GM18517 (cell line): Measurements from ENCODE around the gene PIEZO2.
"Not testable (repeated sequence)": the region's sequence is repeated elsewhere in the genome, so short reads cannot be mapped to it uniquely, and the experiment has no call there.

Experiments used
- ATAC-seq: cut with Tn5 transposase; IDR thresholded peaks from one replicate; pipeline ENCODE4 v1.9.1; 2021; ENCODE audit warnings: mild to moderate bottlenecking, moderate library complexity; ENCODE audit not compliant: unreplicated experiment

Gene PIEZO2

DNA sequence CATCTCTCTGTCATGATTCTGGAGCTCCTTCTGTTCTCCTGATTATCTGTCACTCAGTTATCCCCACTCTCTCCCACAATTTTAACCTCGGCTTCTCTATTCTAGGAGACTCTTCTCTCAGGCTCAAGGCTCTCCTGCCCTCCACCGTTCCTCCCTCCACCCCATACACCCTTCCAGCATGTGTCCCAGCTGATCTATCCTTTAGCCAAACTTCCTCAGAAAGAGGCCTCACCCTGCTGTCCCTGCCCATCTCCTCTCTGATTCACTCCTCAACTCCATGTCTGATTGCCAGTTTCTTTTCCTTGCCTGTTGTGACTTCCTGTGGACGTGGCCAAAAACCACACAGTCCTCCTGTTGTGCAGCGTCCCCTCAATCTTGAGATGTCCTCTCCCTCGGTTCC, 505.4 kb downstream of the PIEZO2 start:
- ATAC-seq: not testable (repeated sequence)

DNA sequence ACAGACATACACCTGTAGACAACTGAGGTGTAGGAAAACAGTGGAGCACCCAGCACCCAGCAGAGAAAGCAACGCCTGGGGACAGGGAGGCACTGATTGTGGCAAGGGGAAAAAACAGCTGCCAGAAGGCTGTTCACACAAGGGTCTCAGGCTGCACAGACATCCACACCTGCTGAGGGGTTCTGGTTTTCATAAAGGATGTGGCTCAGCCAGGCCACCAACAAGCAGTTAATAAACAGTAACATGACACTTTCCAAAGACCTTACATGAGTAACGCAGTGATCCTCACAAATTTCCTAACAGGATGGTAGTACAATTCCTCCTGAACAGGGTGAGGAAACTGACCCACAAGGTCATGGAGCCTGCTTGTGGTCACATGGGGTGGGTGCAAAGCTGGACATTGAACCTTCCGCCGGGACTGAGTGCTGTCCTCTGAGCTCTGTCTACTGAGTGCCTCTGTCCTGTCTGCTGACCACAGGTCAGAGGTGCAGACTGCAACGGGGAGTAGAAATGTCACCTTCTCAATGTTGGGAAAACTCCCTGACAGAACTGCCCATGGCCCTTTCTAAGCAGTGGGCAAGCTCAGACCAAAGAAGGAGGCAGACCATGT, 506.3 kb downstream of the PIEZO2 start:
- ATAC-seq: not testable (repeated sequence)

DNA sequence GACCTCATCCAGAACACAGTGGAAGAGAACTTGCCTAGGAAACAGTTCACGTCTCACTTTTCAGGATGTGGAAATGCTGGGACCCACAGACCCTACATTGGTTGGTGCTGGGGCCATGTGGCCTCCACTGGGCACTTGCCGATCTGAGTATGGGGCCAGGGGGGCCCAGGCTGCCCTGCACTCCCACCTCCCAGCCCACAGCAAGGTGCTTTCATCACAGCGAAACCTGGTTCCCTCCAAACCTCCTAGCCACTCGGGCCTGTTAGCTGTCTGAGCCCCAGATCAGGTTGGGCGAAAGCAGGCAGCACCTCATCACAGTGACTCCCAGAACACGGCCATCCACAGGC, 510.9 kb downstream of the PIEZO2 start:
- not testable (repeated sequence) for ATAC-seq

DNA sequence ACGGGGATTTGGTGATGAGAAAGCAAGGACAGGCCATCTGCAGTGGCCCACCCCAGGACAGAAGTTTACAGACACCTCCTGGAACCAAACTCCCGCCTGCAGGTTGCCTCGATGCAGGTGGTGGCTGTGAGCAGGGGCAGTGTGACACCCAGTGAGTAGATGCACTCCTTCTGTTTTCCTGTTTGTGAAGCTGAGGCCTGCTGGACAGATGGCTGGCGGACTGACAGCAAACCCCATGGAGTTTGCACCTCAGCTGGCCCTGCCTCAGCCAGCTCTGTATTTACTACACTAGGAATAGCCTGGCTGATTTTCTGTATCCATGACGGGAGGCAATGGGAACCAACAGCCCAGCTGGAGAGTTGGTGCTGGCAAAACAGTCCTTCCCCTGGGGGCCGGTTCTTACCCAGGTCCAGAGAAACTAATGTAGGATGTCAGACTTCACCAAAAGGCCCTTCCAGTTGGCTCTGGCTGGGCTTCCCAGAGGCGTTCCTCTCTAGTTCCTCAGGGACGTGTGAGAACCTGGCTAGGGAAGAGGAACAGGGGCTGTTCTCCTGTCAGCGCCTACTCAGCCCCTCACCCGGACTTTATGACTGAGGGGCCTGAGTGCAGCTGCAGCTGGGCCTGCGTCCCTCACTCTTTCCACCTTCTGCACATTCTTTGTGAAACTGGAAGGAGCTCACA, 511.4 kb downstream of the PIEZO2 start:
- not testable (repeated sequence) for ATAC-seq

DNA sequence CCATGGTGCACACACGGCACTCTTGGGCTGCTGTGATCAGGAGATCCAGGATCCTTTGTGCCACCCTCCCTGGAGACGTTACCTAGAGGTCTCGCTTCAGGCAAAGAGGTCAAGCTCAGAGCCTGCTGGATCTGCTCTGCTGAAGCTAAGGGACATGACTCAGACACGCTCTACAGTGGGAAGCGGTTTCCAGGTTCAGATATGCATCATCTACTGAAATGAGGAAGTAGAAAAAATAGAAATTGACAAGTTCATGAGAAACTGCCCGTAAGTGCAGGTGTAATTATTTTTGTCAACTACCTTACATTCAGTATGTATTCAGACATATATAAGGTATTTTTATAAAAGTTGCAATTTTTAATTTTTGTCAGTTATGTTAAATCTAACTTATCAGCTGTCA, 520.3 kb downstream of the PIEZO2 start:
- peak; percentile 97 for ATAC-seq

DNA sequence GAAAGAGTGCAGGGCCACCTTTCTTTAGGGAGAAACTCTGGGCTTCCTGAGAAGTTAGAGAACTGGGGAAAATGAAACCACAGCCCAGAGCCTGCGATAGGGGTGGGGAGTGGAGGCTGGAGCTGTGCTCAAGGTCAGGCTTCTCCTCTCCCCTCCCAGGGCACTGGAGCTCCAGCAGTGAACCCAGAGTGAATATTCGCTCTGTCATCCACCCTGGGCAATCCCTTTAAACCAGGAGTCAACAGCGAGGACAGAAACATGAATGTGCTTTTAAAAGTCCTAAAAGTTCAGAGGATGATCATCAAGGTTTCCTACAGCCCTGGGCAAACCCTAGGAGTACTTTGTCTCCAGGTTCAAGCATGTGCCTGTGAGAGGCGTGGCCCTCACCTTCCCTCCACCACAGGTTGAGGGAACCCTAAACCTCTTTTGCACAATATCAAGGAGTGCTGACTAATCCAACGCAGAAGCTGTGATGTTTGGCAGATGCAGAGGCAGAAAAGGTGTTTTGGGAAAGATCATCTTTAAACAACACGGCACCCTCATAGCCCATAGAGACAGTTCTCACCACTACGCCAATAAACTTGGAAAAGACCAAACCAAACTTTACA, 522.7 kb downstream of the PIEZO2 start:
- ATAC-seq: not testable (repeated sequence)

DNA sequence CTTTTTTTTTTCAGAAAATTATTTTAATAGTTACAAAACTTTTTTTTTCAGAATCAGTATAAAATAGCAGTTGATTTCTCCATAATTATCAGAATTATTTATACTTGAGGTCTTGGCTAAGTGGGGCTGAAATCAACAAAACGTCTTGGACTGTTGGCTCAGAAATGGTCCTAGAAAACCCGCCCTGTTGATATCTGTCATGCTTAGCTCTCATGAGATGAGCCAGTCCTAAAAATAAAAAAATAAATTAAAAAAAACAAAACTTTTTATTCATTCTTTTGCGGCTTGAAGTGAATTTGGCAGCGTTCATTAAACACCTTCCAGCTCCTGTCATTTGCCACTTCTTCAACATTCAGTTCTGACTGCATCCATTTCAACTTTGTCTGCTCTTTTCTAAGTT, 525.8 kb downstream of the PIEZO2 start:
- not testable (repeated sequence) for ATAC-seq

DNA sequence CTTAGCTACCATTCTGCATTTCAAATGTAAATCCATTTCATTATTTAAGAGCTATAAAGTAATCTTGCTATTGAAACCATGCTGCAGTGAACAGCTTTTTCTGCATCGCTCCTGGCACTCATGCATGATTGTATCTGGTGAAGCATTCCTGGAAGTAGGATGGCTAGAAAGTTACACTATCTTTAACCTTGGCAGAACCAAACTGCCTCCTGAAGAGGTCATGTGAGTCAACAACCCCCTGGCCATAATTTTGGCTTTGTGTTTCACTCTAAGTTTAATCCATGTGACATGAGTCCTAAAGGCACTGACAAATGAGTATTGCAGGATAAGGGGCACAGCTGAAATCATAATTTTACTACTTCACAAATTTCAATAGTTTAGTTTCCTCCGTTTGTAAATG, 526.4 kb downstream of the PIEZO2 start:
- not testable (repeated sequence) for ATAC-seq

DNA sequence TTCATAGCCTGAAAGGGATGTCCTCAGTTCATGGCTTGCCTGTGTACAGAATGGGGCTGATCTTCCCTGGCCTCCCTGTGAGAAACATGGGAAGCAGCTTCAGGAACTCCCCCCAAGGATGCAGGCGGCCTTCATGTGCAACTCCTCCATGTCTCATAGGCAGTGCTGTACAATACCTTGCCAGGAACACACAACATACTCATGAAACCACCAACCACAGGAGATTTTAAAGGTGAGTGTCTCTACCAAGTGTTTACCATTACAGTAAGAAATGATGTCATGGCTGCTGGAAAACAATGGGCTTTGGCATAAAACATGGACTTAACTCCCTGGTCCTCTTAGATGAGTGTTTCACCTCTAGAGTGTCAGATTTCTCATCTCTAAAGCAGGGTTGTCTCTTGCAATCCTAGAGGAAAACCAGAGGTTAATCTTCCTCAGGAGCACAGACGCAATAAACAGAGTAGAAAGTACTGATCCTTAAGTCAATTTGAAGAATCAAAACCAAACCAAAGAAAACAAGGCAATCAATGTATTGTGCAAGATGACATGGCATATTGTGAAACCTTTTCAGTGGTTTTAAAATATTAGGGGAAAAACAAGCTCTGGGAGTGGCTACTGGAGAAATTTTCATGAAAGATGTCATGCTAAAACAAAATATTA, 528.6 kb downstream of the PIEZO2 start:
- not testable (repeated sequence) for ATAC-seq
